Left lung (tissue), 10 donors: ENCODE data around the gene TMEM126B. TPM values are rescaled to one million over a fixed set of nuclear protein-coding genes. Genes with fewer than 3 reads are reported as not detected.

ENCODE experiments used
- ATAC-seq: fragments of 200-7000 bp; cut with Tn5 transposase; one replicate; pipeline ENCODE4 v1.9.1; 2020; ENCODE audit warnings: moderate library complexity
- DNase-seq, 4 donors: peaks; one replicate each; pipeline ENCODE4 v3.0.0-alpha.2; 2013 to 2020
- H3K27ac ChIP-seq, 2 donors: fragments of 200-600 bp; sonication (generic) in 1 of 2; one replicate each; pipeline versions ENCODE4 v1.5.0 to v1.8.0; 2020 to 2021
- H3K27me3 ChIP-seq, 2 donors: fragments of 200-600 bp; sonication (generic) in 1 of 2; one replicate each; pipeline versions ENCODE4 v1.5.0 to v1.8.0; 2020 to 2021
- H3K36me3 ChIP-seq, 2 donors: fragments of 200-600 bp; sonication (generic) in 1 of 2; one replicate each; pipeline versions ENCODE4 v1.5.0 to v1.8.0; 2020 to 2021
- H3K4me1 ChIP-seq, 2 donors: fragments of 200-600 bp; one replicate each; pipeline ENCODE4 v1.8.0; 2021
- H3K4me3 ChIP-seq, 2 donors: fragments of 200-600 bp; sonication (generic) in 1 of 2; one replicate each; pipeline versions ENCODE4 v1.5.0 to v1.8.0; 2020 to 2021; ENCODE audit warnings: mild to moderate bottlenecking in 1 of 2
- H3K9me3 ChIP-seq, 2 donors: fragments of 200-600 bp; sonication (generic) in 1 of 2; one replicate each; pipeline versions ENCODE4 v1.5.0 to v1.8.0; 2020 to 2021
- CTCF ChIP-seq, 2 donors: fragments of 200-600 bp; sonication (generic) in 1 of 2; IDR thresholded peaks; one replicate each; pipeline versions ENCODE4 v1.5.0 to v1.8.0; 2021; ENCODE audit warnings: antibody characterized with exemption in 2 of 2
- intact Hi-C, 2 donors: fragments of 100-400 bp; cut with DNase I; formaldehyde crosslinking; loops; one replicate each; pipeline versions ENCODE4 v1.11.2 to v1.14.2; 2022
- polyA plus RNA-seq, 6 donors: library from polyadenylated mRNA; unstranded; fragments of 120-200 nt; gene quantifications; one replicate each; pipeline ENCODE4 v1.2.1, GENCODE V29; 2013; ENCODE audit not compliant: insufficient read length in 6 of 6
- total RNA-seq, 2 donors: library from RNA; stranded (reverse); fragmentation: NEBNext Ultra II Directional; extraction: Animal tissue kit (Norgen Biotek cat#: 25700); gene quantifications; one replicate each; pipeline ENCODE4 v1.2.1, GENCODE V29; 2021
- donor health status: DM: no; HTN: yes; CAD: no.
- donor health status: DM: no; HTN: no; CAD: no.

The TMEM126B gene
- total and polyA plus RNA-seq, 8 donors = 50.8 to 61.3 (median 56.6) TPM

- intact Hi-C loops = no loop called here
These were observed 52.5 kb downstream of the TMEM126B start for GRCh38 chr11:85680897-85681296.

GRCh38 chr11:85682330-85683305 lies 54.2 kb downstream of the TMEM126B start:
- Histone ChIP-seq H3K4me1 (peaks cover 0 to 4% of the 10 kb centered on the region in 2 donors), H3K27ac (peak overlapping the region in 1 of 2 donors; percentile 45), H3K9me3 (no peaks in the 10 kb centered on the region), H3K36me3 (no peaks in the 10 kb centered on the region), H3K27me3 (peaks cover 0 to 7% of the 10 kb centered on the region in 2 donors), H3K4me3 (peak overlapping the region; percentile 51 to 53)
- intact Hi-C loops = no loop called here
- TF ChIP-seq CTCF (IDR thresholded peaks at IDR 0.05) = no peak
- DNase-seq (peak; percentile 67 to 88 (median 76)), ATAC-seq (peak; percentile 83)

More at GRCh38 chr11:85680897-85681296, 52.5 kb downstream of the TMEM126B start:
- DNase-seq (no peak), ATAC-seq (no peak)
- no peaks in the 10 kb centered on the region for H3K9me3 ChIP-seq
- H3K4me3 ChIP-seq = no peak overlapping the region
- TF ChIP-seq CTCF (IDR thresholded peaks at IDR 0.05) = no peak
- H3K27me3 ChIP-seq = peaks cover 0 to 7% of the 10 kb centered on the region in 2 donors
- no peak overlapping the region for H3K27ac ChIP-seq
- H3K4me1 ChIP-seq = peaks cover 0 to 4% of the 10 kb centered on the region in 2 donors
- no peaks in the 10 kb centered on the region for H3K36me3 ChIP-seq

- peak overlapping the region; percentile 1 to 15 for H3K4me3 ChIP-seq
- TF ChIP-seq CTCF (IDR thresholded peaks at IDR 0.05) = no peak
- peak overlapping the region; percentile 48 to 81 for H3K27ac ChIP-seq
- peaks cover 0 to 4% of the 10 kb centered on the region in 2 donors for H3K4me1 ChIP-seq
- no peaks in the 10 kb centered on the region for H3K36me3 ChIP-seq
- DNase-seq (peak in 2 of 4 donors; percentile 91 to 96), ATAC-seq (peak; percentile 17)
- H3K27me3 ChIP-seq = peaks cover 0 to 7% of the 10 kb centered on the region in 2 donors
- intact Hi-C loops = no loop called here
- H3K9me3 ChIP-seq = no peaks in the 10 kb centered on the region
These were observed 56.9 kb downstream of the TMEM126B start for GRCh38 chr11:85685125-85685819.

DNA sequence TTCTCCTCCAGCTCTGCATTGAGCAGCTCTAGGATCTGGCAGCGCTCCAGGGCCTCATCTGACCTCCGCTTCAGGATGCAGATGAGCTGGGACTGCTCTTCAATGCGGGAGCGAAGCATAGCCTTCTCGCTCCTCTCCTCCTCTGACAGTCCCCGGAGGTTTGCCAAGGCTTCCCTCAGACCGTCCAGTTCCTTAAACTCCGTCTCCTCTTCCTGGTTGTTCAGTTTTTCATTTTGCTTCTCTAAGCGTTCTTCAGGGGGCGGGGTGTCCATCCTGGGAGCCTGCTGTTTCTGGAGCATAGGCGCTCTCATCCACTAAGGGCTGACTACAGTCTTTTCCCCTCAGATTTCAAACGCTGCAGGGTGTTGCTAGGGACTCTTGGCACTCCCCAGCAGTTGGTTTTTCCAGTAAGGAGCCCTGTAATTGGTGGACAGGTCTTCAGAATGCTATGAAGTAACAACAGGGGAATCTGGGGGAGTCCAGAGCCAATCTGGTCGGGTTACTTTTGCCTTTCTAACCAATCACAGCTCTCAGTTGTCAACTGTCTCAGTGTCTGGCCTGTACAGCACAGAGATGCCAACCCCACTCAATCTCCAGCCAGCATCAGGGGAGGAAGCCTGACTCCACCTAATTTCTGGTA lies 57.5 kb downstream of the TMEM126B start, which contains the start of gene CCDC89:
TSS of gene CCDC89 (minus strand) at position 376 of the 640 bp plus-strand sequence. CDS start at position 311, 65 bp downstream.
- Histone ChIP-seq H3K4me1 (peaks cover 0 to 4% of the 10 kb centered on the region in 2 donors), H3K4me3 (peak within 1 kb of the TSS; percentile 1 to 15), H3K9me3 (no peaks in the 10 kb centered on the region), H3K27me3 (peaks cover 0 to 7% of the 10 kb centered on the region in 2 donors), H3K27ac (peak within 1 kb of the TSS; percentile 48 to 81), H3K36me3 (no peaks in the 10 kb centered on the region)
- ATAC-seq = peak; percentile 75
- no peak for TF ChIP-seq CTCF (IDR thresholded peaks at IDR 0.05)
- peak in 3 of 4 donors; percentile 72 to 96 (median 91) for DNase-seq
- intact Hi-C loops = no loop called here

Other genes starting within 250 kb of the TMEM126B start
- 10 to 100 TPM in 1 of 2 donors, 1 to 10 TPM in 1; 4.5 to 15.0 TPM for gene DLG2, start 1.2 kb upstream of the TMEM126B start, total RNA-seq
- gene DLG2, start 1.2 kb upstream of the TMEM126B start, polyA plus RNA-seq = 10 to 100 TPM in 1 of 6 donors, 1 to 10 TPM in 5; 7.3 to 12.8 (median 8.6) TPM
- 10 to 100 TPM; 30.2 to 32.6 TPM for gene TMEM126A, start 19.4 kb downstream of the TMEM126B start, total RNA-seq
- 10 to 100 TPM; 30.1 to 37.1 (median 31.6) TPM for gene TMEM126A, start 19.4 kb downstream of the TMEM126B start, polyA plus RNA-seq
- 10 to 100 TPM; 30.2 to 35.6 TPM for gene CREBZF, start 36.5 kb downstream of the TMEM126B start, total RNA-seq
- 100 to 1,000 TPM; 104 to 137 (median 124) TPM for gene CREBZF, start 36.5 kb downstream of the TMEM126B start, polyA plus RNA-seq
- 1 to 10 TPM; 1.5 to 2.5 TPM for gene CCDC89, start 57.6 kb downstream of the TMEM126B start, total RNA-seq
- gene CCDC89, start 57.6 kb downstream of the TMEM126B start, polyA plus RNA-seq = 1 to 10 TPM; 5.1 to 7.0 (median 6.5) TPM
- 10 to 100 TPM; 21.3 to 39.7 TPM for gene SYTL2, start 182.5 kb downstream of the TMEM126B start, total RNA-seq
- 10 to 100 TPM; 32.3 to 63.3 (median 51.4) TPM for gene SYTL2, start 182.5 kb downstream of the TMEM126B start, polyA plus RNA-seq
- gene CCDC83, start 226.8 kb downstream of the TMEM126B start, total RNA-seq = not detected
- gene CCDC83, start 226.8 kb downstream of the TMEM126B start, polyA plus RNA-seq = not detected